Endothelial cell of umbilical vein (primary cell): Measurements from ENCODE around the gene MREG. TPM values are rescaled to one million over a fixed set of nuclear protein-coding genes. Genes with fewer than 3 reads are reported as not detected.

Experiments used
- BruUV-seq: library from RNA; stranded (reverse); fragments of 400-500 nt; replicated peaks from 2 replicates; lab custom pipeline; 2021; lab: Mats Ljungman, UMichigan
- CTCF ChIA-PET: fragments of 300-600, 350-600 bp; sonication (Branson Sonifier 250); formaldehyde crosslinking; loops from one replicate; lab custom pipeline; 2021; ENCODE audit warnings: antibody characterized with exemption, inconsistent platforms; lab: Charles Lee
- POLR2A ChIA-PET: fragments of 300-600, 350-600 bp; sonication (Branson Sonifier 250); formaldehyde crosslinking; loops from one replicate; lab custom pipeline; 2021; ENCODE audit warnings: antibody characterized with exemption, inconsistent platforms; lab: Charles Lee
- DNase-seq: peaks from one replicate; pipeline ENCODE4 v3.0.0-alpha.2; 2011; ENCODE audit warnings: low read depth, low spot score
- FAIRE-seq: peaks from 2 replicates; lab custom pipeline; 2011; peaks lifted over from hg19 to GRCh38; lab: Jason Lieb, UNC
- H2AFZ ChIP-seq: 2 replicates; pipeline ENCODE4 v1.6.0; 2012; ENCODE audit warnings: low read depth, low read length, control low read depth, inconsistent platforms
- H3K27ac ChIP-seq: 2 replicates; pipeline ENCODE4 v1.5.1; 2011; ENCODE audit warnings: low read depth, mild to moderate bottlenecking, control low read depth, low read length, moderate library complexity; ENCODE audit not compliant: insufficient read depth
- H3K27me3 ChIP-seq, 2 experiments: 2 replicates each; pipeline versions ENCODE4 v1.6.0 to v1.6.1; 2011; ENCODE audit warnings: low read length in 2 of 2, mixed read lengths in 1 of 2; ENCODE audit not compliant: control insufficient read depth in 2 of 2, insufficient read depth in 2 of 2
- H3K36me3 ChIP-seq, 2 experiments: 2 replicates in 1 of 2; 3 replicates in 1 of 2; pipeline ENCODE4 v1.5.1; 2011; ENCODE audit warnings: low read length in 2 of 2, mild to moderate bottlenecking in 1 of 2, moderate library complexity in 1 of 2; ENCODE audit not compliant: control insufficient read depth in 2 of 2, insufficient read depth in 2 of 2; ENCODE audit errors: extremely low read depth in 1 of 2
- H3K4me1 ChIP-seq: 3 replicates; pipeline ENCODE4 v1.5.1; 2011; ENCODE audit warnings: mild to moderate bottlenecking, low read length; ENCODE audit not compliant: control insufficient read depth, insufficient read depth; ENCODE audit errors: extremely low read depth
- H3K4me2 ChIP-seq: 2 replicates; pipeline ENCODE4 v1.6.1; 2011; ENCODE audit warnings: low read length, control low read depth, mixed read lengths; ENCODE audit not compliant: insufficient read depth
- H3K4me3 ChIP-seq, 3 experiments: fragments of 200-600 bp in 1 of 3; sonication (generic), shearing (Covaris generic) in 1 of 3; replicated peaks in 1 of 3; 2 replicates each; pipeline ENCODE4 v1.5.1; 2011 to 2016; ENCODE audit warnings: control low read depth in 3 of 3, low read length in 3 of 3, mild to moderate bottlenecking in 2 of 3, inconsistent platforms in 1 of 3, low read depth in 1 of 3, moderate library complexity in 1 of 3; ENCODE audit not compliant: insufficient read depth in 1 of 3
- H3K79me2 ChIP-seq: 2 replicates; pipeline ENCODE4 v1.6.0; 2012; ENCODE audit warnings: low read length, inconsistent platforms; ENCODE audit not compliant: control insufficient read depth, insufficient read depth
- H3K9ac ChIP-seq: replicated peaks from 2 replicates; pipeline ENCODE3; 2011; ENCODE audit warnings: low read length, control low read depth; ENCODE audit not compliant: insufficient read depth; ENCODE audit errors: extremely low read depth
- H3K9me1 ChIP-seq: replicated peaks from 3 replicates; pipeline ENCODE4 v1.6.0; 2011; ENCODE audit warnings: mild to moderate bottlenecking, low read length; ENCODE audit not compliant: control insufficient read depth, insufficient read depth; ENCODE audit errors: extremely low read depth
- H3K9me3 ChIP-seq: replicated peaks from 2 replicates; pipeline ENCODE4 v1.5.1; 2012; ENCODE audit warnings: low read length, inconsistent platforms; ENCODE audit not compliant: control insufficient read depth, insufficient read depth
- H4K20me1 ChIP-seq: replicated peaks from 2 replicates; pipeline ENCODE3; 2011; ENCODE audit warnings: mild to moderate bottlenecking, low read length; ENCODE audit not compliant: control insufficient read depth, insufficient read depth; ENCODE audit errors: extremely low read depth
- EZH2 ChIP-seq: IDR thresholded peaks from 2 replicates; pipeline ENCODE4 v1.6.1; 2012; ENCODE audit warnings: borderline replicate concordance, low read depth, mild to moderate bottlenecking, moderate library complexity, low read length, inconsistent platforms; ENCODE audit not compliant: severe bottlenecking
- FOS ChIP-seq: IDR thresholded peaks from 2 replicates; pipeline ENCODE4 v1.6.1; 2011; ENCODE audit warnings: mild to moderate bottlenecking, low read length, moderate library complexity, borderline replicate concordance; ENCODE audit not compliant: insufficient read depth
- GATA2 ChIP-seq: IDR thresholded peaks from 2 replicates; pipeline ENCODE4 v1.7.0; 2011; ENCODE audit warnings: low read depth, mild to moderate bottlenecking, moderate library complexity, mixed read lengths, low read length; ENCODE audit not compliant: insufficient read length, insufficient read depth
- JUN ChIP-seq: IDR thresholded peaks from 2 replicates; pipeline ENCODE4 v1.6.1; 2011; ENCODE audit warnings: borderline replicate concordance, low read depth; ENCODE audit not compliant: insufficient read length, insufficient read depth
- MYC ChIP-seq: IDR thresholded peaks from one replicate; pipeline ENCODE4 v1.6.1; 2011; ENCODE audit warnings: mild to moderate bottlenecking, low read depth, low read length
- POLR2A ChIP-seq: IDR thresholded peaks from 2 replicates; pipeline ENCODE4 v1.6.1; 2012; ENCODE audit warnings: low read depth, mild to moderate bottlenecking, control low read depth, low read length
- POLR2AphosphoS5 ChIP-seq: IDR thresholded peaks from 2 replicates; pipeline ENCODE4 v1.6.1; 2012; ENCODE audit warnings: low read depth, mild to moderate bottlenecking, control low read depth, low read length, moderate library complexity; ENCODE audit not compliant: insufficient read depth
- dilution Hi-C: fragments of 300-500 bp; cut with MboI; formaldehyde crosslinking; loops from one replicate; pipeline ENCODE4 v1.15.0; 2019; ENCODE audit warnings: low sequenced_read_pairs; ENCODE audit not compliant: extremely low pct_ligation_motif_present
- intact Hi-C: fragments of 100-400 bp; cut with micrococcal nuclease; formaldehyde crosslinking; loops from one replicate; pipeline ENCODE4 v1.10.0; 2022
- polyA plus RNA-seq, 4 experiments: library from polyadenylated mRNA; depleted of rRNA in 3 of 4; stranded (reverse) in 3 of 4; unstranded in 1 of 4; fragments of >200 nt; gene quantifications; 2 replicates each; pipeline versions ENCODE4 v1.2.1 to v1.2.3, GENCODE V29; 2011 to 2012; ENCODE audit warnings: missing spikeins in 1 of 4
- total RNA-seq: library from RNA; stranded (reverse); gene quantifications from 2 replicates; pipeline ENCODE4 v1.2.3, GENCODE V29; 2021
- TF ChIP-seq, protein P1 (sequence below): IDR thresholded peaks from 2 replicates; pipeline ENCODE4 v1.6.1; 2011; ENCODE audit not compliant: insufficient read depth, insufficient read length
- TF ChIP-seq, protein P2 (sequence below), 2 donors: IDR thresholded peaks; 1 replicate in 1 of 2; 2 replicates in 1 of 2; pipeline ENCODE4 v1.5.1; 2011; ENCODE audit warnings: low read length in 2 of 2, mild to moderate bottlenecking in 2 of 2, moderate library complexity in 2 of 2, control low read depth in 1 of 2, inconsistent platforms in 1 of 2, low read depth in 1 of 2; ENCODE audit not compliant: insufficient read depth in 1 of 2; ENCODE audit errors: extremely low read depth in 1 of 2

MREG gene
- total and polyA plus RNA-seq, 2 donors (not counting 3 experiments of a cell fraction or from before 2014, with no cell fraction given): 0.41 to 3.9 TPM

DNA sequence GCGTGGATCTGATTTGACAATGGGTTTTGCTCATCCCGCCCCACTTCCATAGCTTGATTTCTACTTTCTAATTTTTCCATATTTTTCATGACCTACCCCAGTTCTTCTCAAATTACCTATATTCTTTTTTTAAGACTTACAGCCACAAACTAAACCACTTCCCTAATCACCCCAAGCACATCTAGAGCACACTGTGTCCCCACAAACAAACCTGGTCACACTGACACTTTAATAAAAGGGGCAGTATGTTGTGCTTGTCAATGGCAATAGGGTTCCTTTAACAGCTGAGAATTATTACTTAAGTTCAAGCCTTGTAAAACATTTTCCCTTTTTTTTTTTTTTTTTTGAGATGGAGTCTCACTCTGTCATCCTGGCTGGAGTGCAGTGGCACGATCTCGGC, 47.1 kb downstream of the MREG start:
- Histone ChIP-seq H3K4me2 (no peak overlapping the region), H3K9me3 (no peaks in the 10 kb centered on the region), H2AFZ (no peak overlapping the region), H3K27ac (no peak overlapping the region), H3K36me3 (no peaks in the 10 kb centered on the region), H3K9ac (no peak overlapping the region), H4K20me1 (no peaks in the 10 kb centered on the region), H3K4me3 (no peak overlapping the region), H3K79me2 (no peaks in the 10 kb centered on the region), H3K27me3 (no peaks in the 10 kb centered on the region), H3K9me1 (no peaks in the 10 kb centered on the region), H3K4me1 (no peaks in the 10 kb centered on the region)
- intact Hi-C loops (no loop called here), dilution Hi-C loops (no loop called here)
- no peak for TF ChIP-seq POLR2A
- no peak for TF ChIP-seq GATA2
- TF ChIP-seq, protein P1, sequence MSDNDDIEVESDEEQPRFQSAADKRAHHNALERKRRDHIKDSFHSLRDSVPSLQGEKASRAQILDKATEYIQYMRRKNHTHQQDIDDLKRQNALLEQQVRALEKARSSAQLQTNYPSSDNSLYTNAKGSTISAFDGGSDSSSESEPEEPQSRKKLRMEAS: no peak
- TF ChIP-seq JUN: no peak
- ChIA-PET CTCF (interaction anchor here (0.8 to 1.1 kb wide), 2 partner anchors 9 to 16 kb away, joined by 3 read pairs; no protein-coding TSS in a partner anchor), POLR2A (no interaction called here)
- no peak for FAIRE-seq
- DNase-seq: no peak
- no TSS peak for BruUV-seq

DNA sequence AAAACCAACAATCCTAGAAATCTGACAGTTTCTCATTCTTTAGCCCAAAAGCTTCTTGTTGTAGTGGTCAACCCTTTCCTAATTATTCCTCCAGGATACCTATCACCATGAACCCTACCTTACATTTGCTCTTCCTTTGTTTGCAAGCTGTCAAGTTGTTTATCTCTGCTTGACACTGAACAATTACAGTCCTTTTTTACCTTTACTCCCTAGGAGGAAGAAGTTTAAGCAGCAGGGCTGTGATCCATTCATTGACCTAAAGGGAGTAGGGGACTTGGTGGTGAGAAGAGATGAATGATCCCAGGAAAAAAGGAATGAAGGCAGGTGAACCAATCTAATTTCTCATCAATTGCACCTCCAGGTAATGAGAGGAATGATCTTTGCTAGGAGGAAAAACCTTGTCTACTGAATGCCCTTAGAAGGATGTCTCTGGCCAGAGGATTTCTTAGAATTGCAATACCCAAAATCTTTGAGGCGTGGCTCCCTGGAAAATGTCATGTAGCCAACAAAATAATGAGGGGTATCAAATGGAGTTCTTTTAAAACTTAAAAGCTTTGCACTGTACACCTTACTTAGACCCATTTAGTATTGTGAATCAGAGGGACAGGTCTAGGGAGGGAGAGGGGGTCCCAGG, 47.7 kb downstream of the MREG start:
- Histone ChIP-seq H3K79me2 (no peaks in the 10 kb centered on the region), H2AFZ (no peak overlapping the region), H3K9me3 (no peaks in the 10 kb centered on the region), H3K9ac (no peak overlapping the region), H3K4me3 (no peak overlapping the region), H3K9me1 (no peaks in the 10 kb centered on the region), H3K36me3 (no peaks in the 10 kb centered on the region), H3K27me3 (no peaks in the 10 kb centered on the region), H4K20me1 (no peaks in the 10 kb centered on the region), H3K4me2 (no peak overlapping the region), H3K27ac (no peak overlapping the region), H3K4me1 (no peaks in the 10 kb centered on the region)
- dilution Hi-C loops (no loop called here), intact Hi-C loops (no loop called here)
- POLR2A ChIA-PET: no interaction called here
- DNase-seq (no peak), FAIRE-seq (no peak)
- CTCF ChIA-PET: interaction anchor here (0.8 to 1.1 kb wide), 3 partner anchors 9 to 35 kb away, joined by 3 read pairs; no protein-coding TSS in a partner anchor
- no TSS peak for BruUV-seq
- TF ChIP-seq EZH2 (no peak), FOS (no peak), MYC (no peak), POLR2A (no peak), GATA2 (no peak), POLR2AphosphoS5 (no peak), JUN (no peak)
- TF ChIP-seq, protein P2, sequence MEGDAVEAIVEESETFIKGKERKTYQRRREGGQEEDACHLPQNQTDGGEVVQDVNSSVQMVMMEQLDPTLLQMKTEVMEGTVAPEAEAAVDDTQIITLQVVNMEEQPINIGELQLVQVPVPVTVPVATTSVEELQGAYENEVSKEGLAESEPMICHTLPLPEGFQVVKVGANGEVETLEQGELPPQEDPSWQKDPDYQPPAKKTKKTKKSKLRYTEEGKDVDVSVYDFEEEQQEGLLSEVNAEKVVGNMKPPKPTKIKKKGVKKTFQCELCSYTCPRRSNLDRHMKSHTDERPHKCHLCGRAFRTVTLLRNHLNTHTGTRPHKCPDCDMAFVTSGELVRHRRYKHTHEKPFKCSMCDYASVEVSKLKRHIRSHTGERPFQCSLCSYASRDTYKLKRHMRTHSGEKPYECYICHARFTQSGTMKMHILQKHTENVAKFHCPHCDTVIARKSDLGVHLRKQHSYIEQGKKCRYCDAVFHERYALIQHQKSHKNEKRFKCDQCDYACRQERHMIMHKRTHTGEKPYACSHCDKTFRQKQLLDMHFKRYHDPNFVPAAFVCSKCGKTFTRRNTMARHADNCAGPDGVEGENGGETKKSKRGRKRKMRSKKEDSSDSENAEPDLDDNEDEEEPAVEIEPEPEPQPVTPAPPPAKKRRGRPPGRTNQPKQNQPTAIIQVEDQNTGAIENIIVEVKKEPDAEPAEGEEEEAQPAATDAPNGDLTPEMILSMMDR (IDR thresholded peaks at IDR 0.05; ENCODE audit: extremely low read depth in 1 of 2, insufficient read depth in 1 of 2, low read depth in 1 of 2, low read length in 2 of 2): no peak
- TF ChIP-seq, protein P1: no peak
